Neural cell (in vitro differentiated cells): ENCODE results near the gene CASP1.

Experiments
- SMC3 ChIP-seq: fragments of 450-650 bp; conservative IDR thresholded peaks from 2 replicates; pipeline ENCODE4 v1.6.1; 2014; ENCODE audit warnings: antibody characterized with exemption, mild to moderate bottlenecking, moderate library complexity; ENCODE audit not compliant: poor library complexity
- TAF1 ChIP-seq: IDR thresholded peaks from 2 replicates; pipeline ENCODE4 v1.6.1; 2012; ENCODE audit warnings: low read depth
- TF ChIP-seq, protein P1 (sequence below): fragments of 450-650 bp; IDR thresholded peaks from 2 replicates; pipeline ENCODE4 v1.5.1; 2014; ENCODE audit warnings: antibody characterized with exemption, mild to moderate bottlenecking, moderate library complexity; ENCODE audit not compliant: poor library complexity, severe bottlenecking

- TF ChIP-seq, protein P1, sequence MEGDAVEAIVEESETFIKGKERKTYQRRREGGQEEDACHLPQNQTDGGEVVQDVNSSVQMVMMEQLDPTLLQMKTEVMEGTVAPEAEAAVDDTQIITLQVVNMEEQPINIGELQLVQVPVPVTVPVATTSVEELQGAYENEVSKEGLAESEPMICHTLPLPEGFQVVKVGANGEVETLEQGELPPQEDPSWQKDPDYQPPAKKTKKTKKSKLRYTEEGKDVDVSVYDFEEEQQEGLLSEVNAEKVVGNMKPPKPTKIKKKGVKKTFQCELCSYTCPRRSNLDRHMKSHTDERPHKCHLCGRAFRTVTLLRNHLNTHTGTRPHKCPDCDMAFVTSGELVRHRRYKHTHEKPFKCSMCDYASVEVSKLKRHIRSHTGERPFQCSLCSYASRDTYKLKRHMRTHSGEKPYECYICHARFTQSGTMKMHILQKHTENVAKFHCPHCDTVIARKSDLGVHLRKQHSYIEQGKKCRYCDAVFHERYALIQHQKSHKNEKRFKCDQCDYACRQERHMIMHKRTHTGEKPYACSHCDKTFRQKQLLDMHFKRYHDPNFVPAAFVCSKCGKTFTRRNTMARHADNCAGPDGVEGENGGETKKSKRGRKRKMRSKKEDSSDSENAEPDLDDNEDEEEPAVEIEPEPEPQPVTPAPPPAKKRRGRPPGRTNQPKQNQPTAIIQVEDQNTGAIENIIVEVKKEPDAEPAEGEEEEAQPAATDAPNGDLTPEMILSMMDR = no peak
- TF ChIP-seq TAF1 = no peak
- no peak for TF ChIP-seq SMC3
These were observed 7.3 kb downstream of the CASP1 start for GRCh38 chr11:105027678-105028077.
